IMR-90 (cell line): Measurements from ENCODE around the gene RBM7.

ENCODE experiments used
- BHLHE40 ChIP-seq: fragments of 150-350 bp; IDR thresholded peaks from 2 replicates; pipeline ENCODE4 v1.6.1; 2016; ENCODE audit warnings: mild to moderate bottlenecking, low read depth, low read length
- CEBPB ChIP-seq: IDR thresholded peaks from 2 replicates; pipeline ENCODE4 v1.6.1; 2012; ENCODE audit warnings: low read depth, low read length, improper control_type of control experiment
- MAFK ChIP-seq: IDR thresholded peaks from 2 replicates; pipeline ENCODE4 v1.6.1; 2012; ENCODE audit warnings: low read depth, low read length, improper control_type of control experiment
- POLR2A ChIP-seq: IDR thresholded peaks from 2 replicates; pipeline ENCODE4 v1.6.1; 2012; ENCODE audit warnings: mild to moderate bottlenecking, low read depth, low read length
- RAD21 ChIP-seq: IDR thresholded peaks from 2 replicates; pipeline ENCODE4 v1.6.1; 2012; ENCODE audit warnings: low read length, improper control_type of control experiment
- SMC3 ChIP-seq: fragments of 150-350 bp; IDR thresholded peaks from 2 replicates; pipeline ENCODE4 v1.6.1; 2016; ENCODE audit warnings: low read depth, mild to moderate bottlenecking, antibody characterized with exemption, low read length, moderate library complexity
- TF ChIP-seq, protein P1 (sequence below): conservative IDR thresholded peaks from 2 replicates; pipeline ENCODE4 v1.5.1; 2012; ENCODE audit warnings: mild to moderate bottlenecking, low read depth, low read length, improper control_type of control experiment

- TF ChIP-seq RAD21 (no peak), POLR2A (no peak), MAFK (no peak), SMC3 (no peak), CEBPB (no peak), BHLHE40 (no peak)
- TF ChIP-seq, protein P1, sequence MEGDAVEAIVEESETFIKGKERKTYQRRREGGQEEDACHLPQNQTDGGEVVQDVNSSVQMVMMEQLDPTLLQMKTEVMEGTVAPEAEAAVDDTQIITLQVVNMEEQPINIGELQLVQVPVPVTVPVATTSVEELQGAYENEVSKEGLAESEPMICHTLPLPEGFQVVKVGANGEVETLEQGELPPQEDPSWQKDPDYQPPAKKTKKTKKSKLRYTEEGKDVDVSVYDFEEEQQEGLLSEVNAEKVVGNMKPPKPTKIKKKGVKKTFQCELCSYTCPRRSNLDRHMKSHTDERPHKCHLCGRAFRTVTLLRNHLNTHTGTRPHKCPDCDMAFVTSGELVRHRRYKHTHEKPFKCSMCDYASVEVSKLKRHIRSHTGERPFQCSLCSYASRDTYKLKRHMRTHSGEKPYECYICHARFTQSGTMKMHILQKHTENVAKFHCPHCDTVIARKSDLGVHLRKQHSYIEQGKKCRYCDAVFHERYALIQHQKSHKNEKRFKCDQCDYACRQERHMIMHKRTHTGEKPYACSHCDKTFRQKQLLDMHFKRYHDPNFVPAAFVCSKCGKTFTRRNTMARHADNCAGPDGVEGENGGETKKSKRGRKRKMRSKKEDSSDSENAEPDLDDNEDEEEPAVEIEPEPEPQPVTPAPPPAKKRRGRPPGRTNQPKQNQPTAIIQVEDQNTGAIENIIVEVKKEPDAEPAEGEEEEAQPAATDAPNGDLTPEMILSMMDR: no peak
These were observed 40.7 kb downstream of the RBM7 start for GRCh38 chr11:114440971-114441763.
